Measurements from ENCODE around the gene TOMM7.

GRCh38 chr7:22833113-22833855 is 10.6 kb upstream of the TOMM7 start:
- TF ChIP-seq POLR2A (IDR thresholded peaks at IDR 0.05; ENCODE audit: extremely low read depth, insufficient read length) (no peak), CTCF (IDR thresholded peaks at IDR 0.05; ENCODE audit: low read depth, low read length) (no peak), MYC (IDR thresholded peaks at IDR 0.05; ENCODE audit: low read depth, low read length) (no peak)
